HEK293 (cell line): ENCODE measurements around the gene PRKG1.
A peak's percentile ranks its signal among the peaks of the same experiment; 100 is the strongest.

Experiments
- CTCF ChIA-PET: fragments of 350-600 bp; formaldehyde crosslinking; extraction: SDS; loops from one replicate; lab custom pipeline; 2021; ENCODE audit warnings: antibody characterized with exemption; lab: Yijun Ruan, JAX
- POLR2A ChIA-PET: fragments of 300-600 bp; formaldehyde crosslinking; extraction: SDS; loops from one replicate; lab custom pipeline; 2020; ENCODE audit warnings: antibody characterized with exemption, inconsistent platforms; lab: Yijun Ruan, JAX
- H3K27ac ChIP-seq: fragments of 200-500 bp; sonication (Bioruptor generic); 2 replicates; pipeline ENCODE4 v1.5.1; 2014; ENCODE audit warnings: low read depth, low read length, control low read depth, inconsistent platforms; ENCODE audit errors: extremely low read depth
- H3K36me3 ChIP-seq, 2 experiments: fragments of 200-500 bp in 1 of 2; sonication (Bioruptor generic) in 1 of 2; 1 replicate in 1 of 2; 2 replicates in 1 of 2; pipeline ENCODE4 v1.5.1; 2014 to 2017; ENCODE audit warnings: inconsistent platforms in 2 of 2, low read length in 2 of 2; ENCODE audit not compliant: control insufficient read depth in 2 of 2, insufficient read depth in 1 of 2
- H3K4me1 ChIP-seq: fragments of 200-500 bp; sonication (Bioruptor generic); 2 replicates; pipeline ENCODE4 v1.5.1; 2014; ENCODE audit warnings: mild to moderate bottlenecking, low read length, inconsistent platforms; ENCODE audit not compliant: control insufficient read depth, insufficient read depth
- H3K4me3 ChIP-seq: 2 replicates; pipeline ENCODE4 v1.5.1; 2011; ENCODE audit warnings: low read depth, mild to moderate bottlenecking, control low read depth, low read length, moderate library complexity
- H3K9me3 ChIP-seq: fragments of 200-500 bp; sonication (Bioruptor generic); 2 replicates; pipeline ENCODE4 v1.5.1; 2014; ENCODE audit warnings: low read depth, low read length, inconsistent platforms; ENCODE audit not compliant: control insufficient read depth, insufficient read depth
- BCL11A ChIP-seq: fragments of 450-650 bp; formaldehyde crosslinking; IDR thresholded peaks from 2 replicates; pipeline ENCODE4 v1.5.1; 2016; ENCODE audit warnings: low read depth, missing biosample characterization, missing genetic modification characterization
- BCL11B ChIP-seq: fragments of 450-650 bp; formaldehyde crosslinking; IDR thresholded peaks from 2 replicates; pipeline ENCODE4 v1.5.1; 2016; ENCODE audit warnings: low read depth, missing biosample characterization, missing genetic modification characterization
- FEZF1 ChIP-seq: fragments of 450-650 bp; formaldehyde crosslinking; IDR thresholded peaks from 2 replicates; pipeline ENCODE4 v1.5.1; 2016; ENCODE audit warnings: missing biosample characterization, missing genetic modification characterization
- GFI1B ChIP-seq: fragments of 450-650 bp; formaldehyde crosslinking; IDR thresholded peaks from 2 replicates; pipeline ENCODE4 v1.5.1; 2016; ENCODE audit warnings: missing biosample characterization, missing genetic modification characterization
- GLI4 ChIP-seq: fragments of 450-650 bp; formaldehyde crosslinking; IDR thresholded peaks from 2 replicates; pipeline ENCODE4 v1.5.1; 2016; ENCODE audit warnings: missing biosample characterization, missing genetic modification characterization
- HOXD13 ChIP-seq: sonication (generic); formaldehyde crosslinking; IDR thresholded peaks from 2 replicates; pipeline ENCODE4 v1.8.0; 2022; ENCODE audit warnings: missing genetic modification reagents, borderline replicate concordance
- KLF8 ChIP-seq: fragments of 450-650 bp; formaldehyde crosslinking; IDR thresholded peaks from 2 replicates; pipeline ENCODE4 v1.5.1; 2016; ENCODE audit warnings: missing biosample characterization, missing genetic modification characterization
- SP2 ChIP-seq: fragments of 450-650 bp; formaldehyde crosslinking; IDR thresholded peaks from 2 replicates; pipeline ENCODE4 v1.5.1; 2016; ENCODE audit warnings: missing biosample characterization, missing genetic modification characterization
- SP7 ChIP-seq: fragments of 450-650 bp; formaldehyde crosslinking; IDR thresholded peaks from 2 replicates; pipeline ENCODE4 v1.5.1; 2016; ENCODE audit warnings: missing biosample characterization, missing genetic modification characterization
- ZBTB17 ChIP-seq: fragments of 450-650 bp; formaldehyde crosslinking; IDR thresholded peaks from 2 replicates; pipeline ENCODE4 v1.5.1; 2016; ENCODE audit warnings: missing biosample characterization, missing genetic modification characterization
- ZBTB21 ChIP-seq: fragments of 450-650 bp; formaldehyde crosslinking; IDR thresholded peaks from 2 replicates; pipeline ENCODE4 v1.5.1; 2017; ENCODE audit warnings: missing biosample characterization, missing genetic modification characterization
- ZBTB8A ChIP-seq: fragments of 450-650 bp; formaldehyde crosslinking; IDR thresholded peaks from 2 replicates; pipeline ENCODE4 v1.5.1; 2016; ENCODE audit warnings: missing biosample characterization, missing genetic modification characterization
- ZEB2 ChIP-seq: fragments of 450-650 bp; formaldehyde crosslinking; IDR thresholded peaks from 2 replicates; pipeline ENCODE4 v1.5.1; 2016; ENCODE audit warnings: missing biosample characterization, missing genetic modification characterization
- ZNF2 ChIP-seq: fragments of 450-650 bp; formaldehyde crosslinking; IDR thresholded peaks from 2 replicates; pipeline ENCODE4 v1.5.1; 2016; ENCODE audit warnings: missing biosample characterization, missing genetic modification characterization
- ZNF366 ChIP-seq: fragments of 450-650 bp; formaldehyde crosslinking; conservative IDR thresholded peaks from 2 replicates; pipeline ENCODE4 v1.5.1; 2016; ENCODE audit warnings: missing biosample characterization, missing genetic modification characterization
- ZNF561 ChIP-seq: fragments of 450-650 bp; IDR thresholded peaks from 2 replicates; pipeline ENCODE4 v1.5.1; 2018; ENCODE audit warnings: missing biosample characterization, missing genetic modification characterization, borderline replicate concordance
- ZNF610 ChIP-seq: fragments of 450-650 bp; formaldehyde crosslinking; IDR thresholded peaks from 2 replicates; pipeline ENCODE4 v1.5.1; 2016; ENCODE audit warnings: missing biosample characterization, missing genetic modification characterization, borderline replicate concordance
- ZNF623 ChIP-seq: fragments of 450-650 bp; formaldehyde crosslinking; IDR thresholded peaks from 2 replicates; pipeline ENCODE4 v1.5.1; 2016; ENCODE audit warnings: missing biosample characterization, missing genetic modification characterization
- ZNF843 ChIP-seq: fragments of 450-650 bp; formaldehyde crosslinking; IDR thresholded peaks from 2 replicates; pipeline ENCODE4 v1.5.1; 2016; ENCODE audit warnings: missing biosample characterization, missing genetic modification characterization
- ZSCAN30 ChIP-seq: fragments of 450-650 bp; IDR thresholded peaks from 2 replicates; pipeline ENCODE4 v1.5.1; 2018; ENCODE audit warnings: missing biosample characterization, mild to moderate bottlenecking, missing genetic modification characterization, moderate library complexity
- TF ChIP-seq, protein P1 (sequence below): fragments of 450-650 bp; formaldehyde crosslinking; IDR thresholded peaks from 2 replicates; pipeline ENCODE4 v1.5.1; 2016; ENCODE audit warnings: missing biosample characterization, missing genetic modification characterization
- TF ChIP-seq, protein P2 (sequence below): fragments of 450-650 bp; formaldehyde crosslinking; IDR thresholded peaks from 2 replicates; pipeline ENCODE4 v1.5.1; 2016; ENCODE audit warnings: missing biosample characterization, missing genetic modification characterization, low read depth
- TF ChIP-seq, protein P3 (sequence below): fragments of 450-650 bp; IDR thresholded peaks from 2 replicates; pipeline ENCODE4 v1.5.1; 2018; ENCODE audit warnings: missing biosample characterization, mild to moderate bottlenecking, missing genetic modification characterization
- TF ChIP-seq, protein P4 (sequence below): fragments of 450-650 bp; formaldehyde crosslinking; IDR thresholded peaks from 2 replicates; pipeline ENCODE4 v1.5.1; 2016; ENCODE audit warnings: missing biosample characterization, missing genetic modification characterization
- TF ChIP-seq, protein P5 (sequence below): fragments of 450-650 bp; formaldehyde crosslinking; IDR thresholded peaks from 2 replicates; pipeline ENCODE4 v1.5.1; 2016; ENCODE audit warnings: missing biosample characterization, missing genetic modification characterization
- TF ChIP-seq, protein P6 (sequence below): fragments of 450-650 bp; formaldehyde crosslinking; IDR thresholded peaks from 2 replicates; pipeline ENCODE4 v1.5.1; 2017; ENCODE audit warnings: missing biosample characterization, missing genetic modification characterization

PRKG1 gene

DNA sequence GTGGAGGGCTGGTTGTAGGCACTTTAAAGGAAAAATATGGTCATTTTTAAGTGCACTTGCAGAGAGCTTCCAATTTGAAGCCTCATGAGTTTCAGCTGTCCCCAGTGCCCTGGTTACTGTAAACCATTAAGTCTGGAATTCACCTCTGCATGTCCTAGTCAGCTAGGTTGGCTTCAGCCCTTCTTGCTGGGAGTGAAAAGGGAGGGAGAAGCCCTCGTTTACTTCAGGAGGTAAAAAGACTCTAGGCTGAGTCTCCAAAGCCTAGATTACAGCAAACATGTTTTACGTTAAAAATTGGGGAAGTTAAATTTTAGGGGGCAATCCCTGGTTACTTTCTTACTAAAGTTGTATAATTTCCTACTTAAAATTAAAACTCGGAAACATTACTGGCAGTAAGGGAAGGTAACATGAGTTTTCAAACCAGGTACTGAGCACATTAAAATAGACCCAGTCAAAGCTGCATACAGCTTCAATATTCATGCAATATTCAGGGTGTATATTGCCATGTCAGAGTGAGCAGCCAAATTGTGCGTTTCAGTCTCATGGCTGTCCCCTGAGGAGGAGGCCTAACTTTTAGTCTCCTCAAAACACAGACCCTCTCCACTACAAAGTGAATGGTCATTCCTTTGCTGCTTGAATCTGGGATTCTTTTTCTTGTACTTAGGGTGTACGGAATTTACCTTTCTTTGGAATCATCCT lies 156.7 kb downstream of the PRKG1 start:
- TF ChIP-seq ZNF561, result no peak
- H3K4me3 ChIP-seq, result no peak overlapping the region
- no peak overlapping the region for H3K27ac ChIP-seq
- no peaks in the 10 kb centered on the region for H3K9me3 ChIP-seq
- H3K4me1 ChIP-seq, result peaks cover 15% of the 10 kb centered on the region
- ChIA-PET POLR2A (interaction anchor here (0.6 kb wide), 1 partner anchor 10 kb away, joined by 3 read pairs; no protein-coding TSS in a partner anchor), CTCF (interaction anchor here (0.6 kb wide), 1 partner anchor 25 kb away, joined by 4 read pairs; no protein-coding TSS in a partner anchor)
- no peaks in the 10 kb centered on the region for H3K36me3 ChIP-seq

DNA sequence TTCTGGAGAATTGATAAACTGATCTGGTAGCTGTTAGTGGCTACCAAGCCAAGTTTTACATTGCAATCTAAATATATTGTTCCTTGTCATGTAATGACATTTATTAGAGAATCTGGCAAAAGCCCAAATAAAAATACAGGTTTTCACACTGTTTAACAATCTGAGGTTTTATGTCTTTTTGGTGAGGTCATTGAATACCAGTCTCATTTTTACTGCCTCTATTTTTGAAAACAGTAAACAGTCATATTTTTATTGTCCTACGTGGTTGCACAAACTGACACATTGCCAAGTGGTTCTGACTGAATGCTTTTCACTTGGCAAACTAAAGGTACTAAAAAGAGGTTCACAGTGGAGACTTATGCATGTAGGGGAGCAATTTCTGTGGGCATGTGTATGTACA lies 157.5 kb downstream of the PRKG1 start:
- Histone ChIP-seq H3K36me3 (no peaks in the 10 kb centered on the region), H3K4me1 (peaks cover 15% of the 10 kb centered on the region), H3K4me3 (no peak overlapping the region), H3K27ac (no peak overlapping the region), H3K9me3 (no peaks in the 10 kb centered on the region)
- POLR2A ChIA-PET, result interaction anchor here (0.6 kb wide), 1 partner anchor 9 kb away, joined by 3 read pairs; no protein-coding TSS in a partner anchor
- CTCF ChIA-PET, result interaction anchor here (0.5 kb wide), 1 partner anchor 10 kb away, joined by 3 read pairs; no protein-coding TSS in a partner anchor
- TF ChIP-seq, protein P1, sequence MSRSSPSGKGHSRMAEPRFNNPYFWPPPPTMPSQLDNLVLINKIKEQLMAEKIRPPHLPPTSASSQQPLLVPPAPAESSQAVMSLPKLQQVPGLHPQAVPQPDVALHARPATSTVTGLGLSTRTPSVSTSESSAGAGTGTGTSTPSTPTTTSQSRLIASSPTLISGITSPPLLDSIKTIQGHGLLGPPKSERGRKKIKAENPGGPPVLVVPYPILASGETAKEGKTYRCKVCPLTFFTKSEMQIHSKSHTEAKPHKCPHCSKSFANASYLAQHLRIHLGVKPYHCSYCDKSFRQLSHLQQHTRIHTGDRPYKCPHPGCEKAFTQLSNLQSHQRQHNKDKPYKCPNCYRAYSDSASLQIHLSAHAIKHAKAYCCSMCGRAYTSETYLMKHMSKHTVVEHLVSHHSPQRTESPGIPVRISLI (tag by site-specific recombination), result 0 out of 2 replicates have a peak, but pooled peaks have one; percentile 64
- TF ChIP-seq, protein P2, sequence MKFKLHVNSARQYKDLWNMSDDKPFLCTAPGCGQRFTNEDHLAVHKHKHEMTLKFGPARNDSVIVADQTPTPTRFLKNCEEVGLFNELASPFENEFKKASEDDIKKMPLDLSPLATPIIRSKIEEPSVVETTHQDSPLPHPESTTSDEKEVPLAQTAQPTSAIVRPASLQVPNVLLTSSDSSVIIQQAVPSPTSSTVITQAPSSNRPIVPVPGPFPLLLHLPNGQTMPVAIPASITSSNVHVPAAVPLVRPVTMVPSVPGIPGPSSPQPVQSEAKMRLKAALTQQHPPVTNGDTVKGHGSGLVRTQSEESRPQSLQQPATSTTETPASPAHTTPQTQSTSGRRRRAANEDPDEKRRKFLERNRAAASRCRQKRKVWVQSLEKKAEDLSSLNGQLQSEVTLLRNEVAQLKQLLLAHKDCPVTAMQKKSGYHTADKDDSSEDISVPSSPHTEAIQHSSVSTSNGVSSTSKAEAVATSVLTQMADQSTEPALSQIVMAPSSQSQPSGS (tag by site-specific recombination), result peak; percentile 91
- TF ChIP-seq ZNF610 (tag by site-specific recombination) (no peak), ZNF366 (peak; percentile 85), ZNF623 (no peak), GLI4 (tag by site-specific recombination) (no peak), ZBTB21 (tag by site-specific recombination) (0 out of 2 replicates have a peak, but pooled peaks have one; percentile 31), ZNF2 (tag by site-specific recombination) (0 out of 2 replicates have a peak, but pooled peaks have one; percentile 33), SP2 (no peak), SP7 (tag by site-specific recombination) (peak; percentile 45; the same call in 1 of the 2 replicates), HOXD13 (CRISPR knock-in tag) (peak; percentile 91), ZBTB17 (tag by site-specific recombination) (peak; percentile 46; the same call in 1 of the 2 replicates), BCL11B (tag by site-specific recombination) (peak; percentile 63; the same call in 1 of the 2 replicates), GFI1B (tag by site-specific recombination) (peak; percentile 19; the same call in 1 of the 2 replicates), ZNF843 (tag by site-specific recombination) (peak; percentile 81), ZBTB8A (0 out of 2 replicates have a peak, but pooled peaks have one; percentile 21), ZSCAN30 (peak; percentile 22; the same call in 1 of the 2 replicates), ZEB2 (tag by site-specific recombination) (peak; percentile 60; the same call in 1 of the 2 replicates), FEZF1 (tag by site-specific recombination) (peak; percentile 76), BCL11A (tag by site-specific recombination) (peak; percentile 63; the same call in 1 of the 2 replicates), KLF8 (tag by site-specific recombination) (no peak)
- TF ChIP-seq, protein P3, sequence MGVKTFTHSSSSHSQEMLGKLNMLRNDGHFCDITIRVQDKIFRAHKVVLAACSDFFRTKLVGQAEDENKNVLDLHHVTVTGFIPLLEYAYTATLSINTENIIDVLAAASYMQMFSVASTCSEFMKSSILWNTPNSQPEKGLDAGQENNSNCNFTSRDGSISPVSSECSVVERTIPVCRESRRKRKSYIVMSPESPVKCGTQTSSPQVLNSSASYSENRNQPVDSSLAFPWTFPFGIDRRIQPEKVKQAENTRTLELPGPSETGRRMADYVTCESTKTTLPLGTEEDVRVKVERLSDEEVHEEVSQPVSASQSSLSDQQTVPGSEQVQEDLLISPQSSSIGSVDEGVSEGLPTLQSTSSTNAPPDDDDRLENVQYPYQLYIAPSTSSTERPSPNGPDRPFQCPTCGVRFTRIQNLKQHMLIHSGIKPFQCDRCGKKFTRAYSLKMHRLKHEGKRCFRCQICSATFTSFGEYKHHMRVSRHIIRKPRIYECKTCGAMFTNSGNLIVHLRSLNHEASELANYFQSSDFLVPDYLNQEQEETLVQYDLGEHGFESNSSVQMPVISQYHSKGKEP (tag by site-specific recombination), result peak; percentile 31; the same call in 1 of the 2 replicates
- TF ChIP-seq, protein P4, sequence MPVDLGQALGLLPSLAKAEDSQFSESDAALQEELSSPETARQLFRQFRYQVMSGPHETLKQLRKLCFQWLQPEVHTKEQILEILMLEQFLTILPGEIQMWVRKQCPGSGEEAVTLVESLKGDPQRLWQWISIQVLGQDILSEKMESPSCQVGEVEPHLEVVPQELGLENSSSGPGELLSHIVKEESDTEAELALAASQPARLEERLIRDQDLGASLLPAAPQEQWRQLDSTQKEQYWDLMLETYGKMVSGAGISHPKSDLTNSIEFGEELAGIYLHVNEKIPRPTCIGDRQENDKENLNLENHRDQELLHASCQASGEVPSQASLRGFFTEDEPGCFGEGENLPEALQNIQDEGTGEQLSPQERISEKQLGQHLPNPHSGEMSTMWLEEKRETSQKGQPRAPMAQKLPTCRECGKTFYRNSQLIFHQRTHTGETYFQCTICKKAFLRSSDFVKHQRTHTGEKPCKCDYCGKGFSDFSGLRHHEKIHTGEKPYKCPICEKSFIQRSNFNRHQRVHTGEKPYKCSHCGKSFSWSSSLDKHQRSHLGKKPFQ (tag by site-specific recombination), result 0 out of 2 replicates have a peak, but pooled peaks have one; percentile 52
- TF ChIP-seq, protein P5, sequence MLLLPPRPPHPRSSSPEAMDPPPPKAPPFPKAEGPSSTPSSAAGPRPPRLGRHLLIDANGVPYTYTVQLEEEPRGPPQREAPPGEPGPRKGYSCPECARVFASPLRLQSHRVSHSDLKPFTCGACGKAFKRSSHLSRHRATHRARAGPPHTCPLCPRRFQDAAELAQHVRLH (tag by site-specific recombination), result peak; percentile 66
- TF ChIP-seq, protein P6, sequence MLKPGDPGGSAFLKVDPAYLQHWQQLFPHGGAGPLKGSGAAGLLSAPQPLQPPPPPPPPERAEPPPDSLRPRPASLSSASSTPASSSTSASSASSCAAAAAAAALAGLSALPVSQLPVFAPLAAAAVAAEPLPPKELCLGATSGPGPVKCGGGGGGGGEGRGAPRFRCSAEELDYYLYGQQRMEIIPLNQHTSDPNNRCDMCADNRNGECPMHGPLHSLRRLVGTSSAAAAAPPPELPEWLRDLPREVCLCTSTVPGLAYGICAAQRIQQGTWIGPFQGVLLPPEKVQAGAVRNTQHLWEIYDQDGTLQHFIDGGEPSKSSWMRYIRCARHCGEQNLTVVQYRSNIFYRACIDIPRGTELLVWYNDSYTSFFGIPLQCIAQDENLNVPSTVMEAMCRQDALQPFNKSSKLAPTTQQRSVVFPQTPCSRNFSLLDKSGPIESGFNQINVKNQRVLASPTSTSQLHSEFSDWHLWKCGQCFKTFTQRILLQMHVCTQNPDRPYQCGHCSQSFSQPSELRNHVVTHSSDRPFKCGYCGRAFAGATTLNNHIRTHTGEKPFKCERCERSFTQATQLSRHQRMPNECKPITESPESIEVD (tag by site-specific recombination), result peak; percentile 92
